HCT116 (cell line): ENCODE results near the gene PROX1. TPM values are rescaled to one million over a fixed set of nuclear protein-coding genes. Genes with fewer than 3 reads are reported as not detected.

Source experiments
- ATAC-seq: fragments of 200-7000 bp; cut with Tn5 transposase; 2 replicates; pipeline ENCODE4 v1.9.1; 2020; ENCODE audit warnings: mild to moderate bottlenecking, moderate library complexity
- BruUV-seq: library from RNA; stranded (reverse); fragments of 400-500 nt; replicated peaks from 2 replicates; lab custom pipeline; 2021; lab: Mats Ljungman, UMichigan
- CTCF ChIA-PET: fragments of 300-600 bp; sonication (Branson Sonifier 250); formaldehyde crosslinking; loops from one replicate; lab custom pipeline; 2021; ENCODE audit warnings: antibody characterized with exemption; lab: Charles Lee
- POLR2A ChIA-PET: fragments of 300-600, 350-600 bp; sonication (Branson Sonifier 250); formaldehyde crosslinking; loops from one replicate; lab custom pipeline; 2021; ENCODE audit warnings: antibody characterized with exemption; lab: Charles Lee
- RAD21 ChIA-PET, 2 experiments: fragments of 300-600 bp; sonication (Branson Sonifier 250); formaldehyde crosslinking; loops; one replicate each; lab custom pipeline; 2023; ENCODE audit warnings: low total read pairs in 2 of 2; ENCODE audit not compliant: uncharacterized antibody in 2 of 2, unreplicated experiment in 2 of 2, low non-redundant PET in 1 of 2; lab: Charles Lee
- DNase-seq: peaks from one replicate; pipeline ENCODE4 v3.0.0-alpha.2; 2010; ENCODE audit warnings: low read depth, low spot score
- H2AFZ ChIP-seq: fragments of 200-600 bp; shearing (Covaris generic), sonication (generic); 2 replicates; pipeline ENCODE4 v1.6.1; 2017; ENCODE audit warnings: low read depth, mixed run types, mixed read lengths, antibody characterized with exemption, low read length; ENCODE audit not compliant: poor library complexity, severe bottlenecking
- H3K27ac ChIP-seq: 2 replicates; pipeline ENCODE4 v1.5.1; 2012; ENCODE audit warnings: low read depth, low read length
- H3K27me3 ChIP-seq: fragments of 200-600 bp; sonication (generic); 2 replicates; pipeline ENCODE4 v1.6.1; 2016; ENCODE audit warnings: mixed run types, low read length, mixed read lengths; ENCODE audit not compliant: insufficient read depth
- H3K36me3 ChIP-seq, 2 experiments: fragments of 200-500 bp in 1 of 2; fragments of 200-600 bp in 1 of 2; sonication (Bioruptor generic) in 1 of 2; sonication (generic) in 1 of 2; 2 replicates each; pipeline versions ENCODE4 v1.5.1 to v1.6.1; 2014 to 2016; ENCODE audit warnings: low read length in 2 of 2, inconsistent platforms in 1 of 2, mixed read lengths in 1 of 2, mixed run types in 1 of 2; ENCODE audit not compliant: insufficient read depth in 2 of 2, control insufficient read depth in 1 of 2
- H3K4me1 ChIP-seq, 2 experiments: fragments of 200-600 bp in 1 of 2; sonication (generic) in 1 of 2; 2 replicates each; pipeline versions ENCODE4 v1.5.1 to v1.6.1; 2012 to 2017; ENCODE audit warnings: low read length in 2 of 2, inconsistent platforms in 1 of 2, mild to moderate bottlenecking in 1 of 2, mixed read lengths in 1 of 2, mixed run types in 1 of 2, moderate library complexity in 1 of 2; ENCODE audit not compliant: insufficient read depth in 2 of 2, control insufficient read depth in 1 of 2
- H3K4me2 ChIP-seq: fragments of 200-600 bp; sonication (generic); 2 replicates; pipeline ENCODE4 v1.6.1; 2017; ENCODE audit warnings: mixed run types, low read length, mixed read lengths
- H3K4me3 ChIP-seq, 2 experiments: fragments of 200-600 bp in 1 of 2; sonication (generic) in 1 of 2; replicated peaks in 1 of 2; 2 replicates each; pipeline ENCODE4 v1.5.1; 2011 to 2016; ENCODE audit warnings: low read length in 2 of 2, control low read depth in 1 of 2, low read depth in 1 of 2, mild to moderate bottlenecking in 1 of 2, mixed read lengths in 1 of 2, mixed run types in 1 of 2
- H3K79me2 ChIP-seq: fragments of 200-600 bp; sonication (generic); 2 replicates; pipeline ENCODE4 v1.6.1; 2017; ENCODE audit warnings: mild to moderate bottlenecking, mixed run types, low read length, moderate library complexity, mixed read lengths; ENCODE audit not compliant: insufficient read depth
- H3K9ac ChIP-seq: fragments of 200-600 bp; sonication (generic); 2 replicates; pipeline ENCODE4 v1.6.1; 2016; ENCODE audit warnings: low read length, mixed read lengths
- H3K9me2 ChIP-seq: fragments of 200-600 bp; sonication (generic), shearing (Covaris generic); 2 replicates; pipeline ENCODE4 v1.6.1; 2017; ENCODE audit warnings: mixed run types, mild to moderate bottlenecking, moderate library complexity; ENCODE audit not compliant: insufficient read depth
- H3K9me3 ChIP-seq, 2 experiments: fragments of 200-500 bp in 1 of 2; fragments of 200-600 bp in 1 of 2; sonication (Bioruptor generic) in 1 of 2; sonication (generic) in 1 of 2; 2 replicates each; pipeline ENCODE4 v1.6.1; 2014 to 2017; ENCODE audit warnings: low read length in 2 of 2, mixed read lengths in 2 of 2, inconsistent platforms in 1 of 2, low read depth in 1 of 2, mild to moderate bottlenecking in 1 of 2, mixed run types in 1 of 2, moderate library complexity in 1 of 2; ENCODE audit not compliant: control insufficient read depth in 1 of 2, insufficient read depth in 1 of 2
- H4K20me1 ChIP-seq: fragments of 200-600 bp; sonication (generic), shearing (Covaris generic); 2 replicates; pipeline ENCODE4 v1.6.1; 2017; ENCODE audit warnings: mixed run types, mild to moderate bottlenecking, moderate library complexity; ENCODE audit not compliant: insufficient read depth
- CBX3 ChIP-seq: IDR thresholded peaks from 2 replicates; pipeline ENCODE4 v1.6.1; 2012; ENCODE audit warnings: low read depth
- CEBPB ChIP-seq: IDR thresholded peaks from 2 replicates; pipeline ENCODE4 v1.6.1; 2012; ENCODE audit warnings: low read depth
- EZH2phosphoT487 ChIP-seq: fragments of 200-600 bp; IDR thresholded peaks from 2 replicates; pipeline ENCODE4 v1.6.1; 2018; ENCODE audit warnings: antibody characterized with exemption, borderline replicate concordance
- FOSL1 ChIP-seq: IDR thresholded peaks from 2 replicates; pipeline ENCODE4 v1.6.1; 2012; ENCODE audit warnings: low read depth
- JUND ChIP-seq: IDR thresholded peaks from 2 replicates; pipeline ENCODE4 v1.6.1; 2012
- POLR2A ChIP-seq: IDR thresholded peaks from 2 replicates; pipeline ENCODE4 v1.7.0; 2011; ENCODE audit warnings: borderline replicate concordance; ENCODE audit not compliant: insufficient read depth, insufficient read length; ENCODE audit errors: extremely low read depth
- POLR2AphosphoS5 ChIP-seq: IDR thresholded peaks from 2 replicates; pipeline ENCODE4 v1.6.1; 2011; ENCODE audit warnings: mild to moderate bottlenecking, low read depth, low read length, moderate library complexity
- RAD21 ChIP-seq: IDR thresholded peaks from 2 replicates; pipeline ENCODE4 v1.6.1; 2012; ENCODE audit warnings: low read depth, mild to moderate bottlenecking
- SIN3A ChIP-seq: IDR thresholded peaks from 2 replicates; pipeline ENCODE4 v1.6.1; 2012; ENCODE audit warnings: low read depth
- SP1 ChIP-seq: IDR thresholded peaks from 2 replicates; pipeline ENCODE4 v1.6.1; 2012; ENCODE audit warnings: low read depth
- TCF7L2 ChIP-seq: IDR thresholded peaks from 2 replicates; pipeline ENCODE4 v1.7.0; 2011; ENCODE audit warnings: borderline replicate concordance, inconsistent platforms; ENCODE audit not compliant: insufficient read depth, insufficient read length; ENCODE audit errors: extremely low read depth
- ZNF274 ChIP-seq: fragments of 200-500 bp; sonication (Bioruptor generic); IDR thresholded peaks from 2 replicates; pipeline ENCODE4 v1.6.1; 2014; ENCODE audit warnings: mild to moderate bottlenecking, low read depth, low read length, inconsistent platforms
- intact Hi-C: fragments of 100-400 bp; cut with micrococcal nuclease; formaldehyde crosslinking; loops from 2 replicates; pipeline ENCODE4 v1.10.0; 2022
- total RNA-seq: library from RNA; stranded (reverse); gene quantifications from one replicate; pipeline ENCODE4 v1.2.1, GENCODE V29; 2021; ENCODE audit not compliant: unreplicated experiment
- TF ChIP-seq, protein P1 (sequence below), 3 experiments: fragments of 200-600 bp in 1 of 3; sonication (generic) in 1 of 3; IDR thresholded peaks in 2 of 3; conservative IDR thresholded peaks in 1 of 3; 2 replicates each; pipeline ENCODE4 v1.5.1; 2012 to 2017; ENCODE audit warnings: low read depth in 2 of 3, low read length in 2 of 3, antibody characterized with exemption in 1 of 3, borderline replicate concordance in 1 of 3, control low read depth in 1 of 3, mild to moderate bottlenecking in 1 of 3, mixed read lengths in 1 of 3, mixed run types in 1 of 3, moderate library complexity in 1 of 3; ENCODE audit not compliant: insufficient read depth in 1 of 3
- TF ChIP-seq, protein P2 (sequence below): IDR thresholded peaks from 2 replicates; pipeline ENCODE4 v1.6.1; 2011; ENCODE audit warnings: mild to moderate bottlenecking, low read length, moderate library complexity; ENCODE audit not compliant: insufficient replicate concordance; ENCODE audit errors: extremely low read depth
- TF ChIP-seq, protein P3 (sequence below): IDR thresholded peaks from 2 replicates; pipeline ENCODE4 v1.6.1; 2012

PROX1 gene
- total RNA-seq, 1 experiment from 2014 or later = 0.22 TPM

DNA sequence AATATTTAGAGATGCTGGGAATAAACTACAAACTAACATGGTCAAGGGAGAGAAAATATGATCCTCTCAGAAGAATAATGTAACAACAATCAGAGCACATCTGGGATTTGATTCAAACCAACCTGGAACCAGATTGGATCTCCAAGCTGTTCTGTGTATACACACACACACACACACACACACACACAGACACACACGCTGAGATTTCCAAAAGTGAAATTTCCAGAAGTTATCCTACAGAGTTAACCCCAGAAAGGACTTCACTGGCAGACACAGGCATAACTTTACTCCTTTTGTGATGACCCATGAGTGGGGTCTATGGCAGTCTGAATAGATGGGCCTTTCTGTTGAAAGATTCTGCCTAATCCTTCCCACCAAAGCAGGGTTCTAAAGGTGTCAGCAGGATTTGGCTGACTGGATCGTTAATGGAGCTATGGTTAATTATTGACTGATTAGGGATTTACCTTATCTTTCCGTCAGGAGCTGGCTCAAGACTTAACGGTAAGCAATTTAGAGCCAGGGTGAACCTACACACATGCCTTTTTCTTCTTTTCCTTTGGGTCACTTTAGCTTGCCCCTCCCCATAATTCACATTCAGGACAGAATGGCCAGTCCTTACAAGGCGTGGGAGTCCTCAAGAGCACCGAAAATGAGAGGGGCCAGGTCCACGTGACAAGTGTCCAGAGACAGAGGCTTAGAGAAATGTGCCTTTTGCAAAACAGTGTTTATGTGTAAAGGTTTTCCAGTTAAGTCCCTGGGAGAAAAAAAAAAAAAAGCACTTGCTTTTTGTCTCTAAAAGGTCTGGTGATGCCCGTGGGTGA, 10.9 kb upstream of the PROX1 start:
- Histone ChIP-seq H3K4me1 (no peaks in the 10 kb centered on the region), H3K4me3 (no peak overlapping the region), H3K27me3 (no peaks in the 10 kb centered on the region), H3K9ac (no peak overlapping the region), H3K9me2 (no peaks in the 10 kb centered on the region), H4K20me1 (no peaks in the 10 kb centered on the region), H2AFZ (no peak overlapping the region), H3K79me2 (no peaks in the 10 kb centered on the region), H3K9me3 (no peaks in the 10 kb centered on the region), H3K36me3 (no peaks in the 10 kb centered on the region), H3K27ac (no peak overlapping the region), H3K4me2 (no peak overlapping the region)
- intact Hi-C loops = no loop called here
- no TSS peak for BruUV-seq
- ChIA-PET POLR2A (no interaction called here), RAD21 (no interaction called here), CTCF (no interaction called here)
- DNase-seq (no peak), ATAC-seq (no peak)
- TF ChIP-seq CEBPB (no peak), POLR2AphosphoS5 (no peak), TCF7L2 (no peak), RAD21 (no peak), JUND (no peak), EZH2phosphoT487 (no peak)

- ChIA-PET CTCF (no interaction called here), RAD21 (no interaction called here), POLR2A (no interaction called here)
- no peak for DNase-seq
- Histone ChIP-seq H3K79me2 (no peaks in the 10 kb centered on the region), H3K4me2 (no peak overlapping the region), H2AFZ (no peak overlapping the region), H4K20me1 (no peaks in the 10 kb centered on the region), H3K9ac (no peak overlapping the region), H3K27me3 (no peaks in the 10 kb centered on the region), H3K36me3 (no peaks in the 10 kb centered on the region), H3K4me3 (no peak overlapping the region), H3K27ac (no peak overlapping the region), H3K9me3 (no peaks in the 10 kb centered on the region), H3K9me2 (no peaks in the 10 kb centered on the region), H3K4me1 (no peaks in the 10 kb centered on the region)
- no peak for ATAC-seq
- intact Hi-C loops = no loop called here
- no peak for TF ChIP-seq CBX3
- TF ChIP-seq, protein P1, sequence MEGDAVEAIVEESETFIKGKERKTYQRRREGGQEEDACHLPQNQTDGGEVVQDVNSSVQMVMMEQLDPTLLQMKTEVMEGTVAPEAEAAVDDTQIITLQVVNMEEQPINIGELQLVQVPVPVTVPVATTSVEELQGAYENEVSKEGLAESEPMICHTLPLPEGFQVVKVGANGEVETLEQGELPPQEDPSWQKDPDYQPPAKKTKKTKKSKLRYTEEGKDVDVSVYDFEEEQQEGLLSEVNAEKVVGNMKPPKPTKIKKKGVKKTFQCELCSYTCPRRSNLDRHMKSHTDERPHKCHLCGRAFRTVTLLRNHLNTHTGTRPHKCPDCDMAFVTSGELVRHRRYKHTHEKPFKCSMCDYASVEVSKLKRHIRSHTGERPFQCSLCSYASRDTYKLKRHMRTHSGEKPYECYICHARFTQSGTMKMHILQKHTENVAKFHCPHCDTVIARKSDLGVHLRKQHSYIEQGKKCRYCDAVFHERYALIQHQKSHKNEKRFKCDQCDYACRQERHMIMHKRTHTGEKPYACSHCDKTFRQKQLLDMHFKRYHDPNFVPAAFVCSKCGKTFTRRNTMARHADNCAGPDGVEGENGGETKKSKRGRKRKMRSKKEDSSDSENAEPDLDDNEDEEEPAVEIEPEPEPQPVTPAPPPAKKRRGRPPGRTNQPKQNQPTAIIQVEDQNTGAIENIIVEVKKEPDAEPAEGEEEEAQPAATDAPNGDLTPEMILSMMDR (IDR thresholded peaks at IDR 0.05 in 2 of 3, conservative IDR thresholded peaks at IDR 0.05 in 1 of 3; ENCODE audit: borderline replicate concordance in 1 of 3, insufficient read depth in 1 of 3, low read depth in 2 of 3, low read length in 2 of 3) = no peak
- TF ChIP-seq RAD21 = no peak
- TF ChIP-seq, protein P2, sequence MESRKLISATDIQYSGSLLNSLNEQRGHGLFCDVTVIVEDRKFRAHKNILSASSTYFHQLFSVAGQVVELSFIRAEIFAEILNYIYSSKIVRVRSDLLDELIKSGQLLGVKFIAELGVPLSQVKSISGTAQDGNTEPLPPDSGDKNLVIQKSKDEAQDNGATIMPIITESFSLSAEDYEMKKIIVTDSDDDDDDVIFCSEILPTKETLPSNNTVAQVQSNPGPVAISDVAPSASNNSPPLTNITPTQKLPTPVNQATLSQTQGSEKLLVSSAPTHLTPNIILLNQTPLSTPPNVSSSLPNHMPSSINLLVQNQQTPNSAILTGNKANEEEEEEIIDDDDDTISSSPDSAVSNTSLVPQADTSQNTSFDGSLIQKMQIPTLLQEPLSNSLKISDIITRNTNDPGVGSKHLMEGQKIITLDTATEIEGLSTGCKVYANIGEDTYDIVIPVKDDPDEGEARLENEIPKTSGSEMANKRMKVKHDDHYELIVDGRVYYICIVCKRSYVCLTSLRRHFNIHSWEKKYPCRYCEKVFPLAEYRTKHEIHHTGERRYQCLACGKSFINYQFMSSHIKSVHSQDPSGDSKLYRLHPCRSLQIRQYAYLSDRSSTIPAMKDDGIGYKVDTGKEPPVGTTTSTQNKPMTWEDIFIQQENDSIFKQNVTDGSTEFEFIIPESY = no peak
- no peak for TF ChIP-seq POLR2AphosphoS5
- TF ChIP-seq SP1 = no peak
- TF ChIP-seq SIN3A = no peak
- TF ChIP-seq EZH2phosphoT487 = no peak
- no peak for TF ChIP-seq FOSL1
- TF ChIP-seq JUND = no peak
- TF ChIP-seq ZNF274 = no peak
- TF ChIP-seq TCF7L2 = no peak
- TF ChIP-seq, protein P3, sequence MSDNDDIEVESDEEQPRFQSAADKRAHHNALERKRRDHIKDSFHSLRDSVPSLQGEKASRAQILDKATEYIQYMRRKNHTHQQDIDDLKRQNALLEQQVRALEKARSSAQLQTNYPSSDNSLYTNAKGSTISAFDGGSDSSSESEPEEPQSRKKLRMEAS = no peak
- no peak for TF ChIP-seq POLR2A
- TF ChIP-seq CEBPB = no peak
- no TSS peak for BruUV-seq
Measured at GRCh38 chr1:213977486-213977842, 10.3 kb upstream of the PROX1 start.
